22Rv1 (cell line): Measurements from ENCODE around the gene AGT.

Experiments
- CTCF ChIP-seq: fragments of 450-650 bp; IDR thresholded peaks from 2 replicates; pipeline ENCODE4 v1.5.1; 2017; ENCODE audit warnings: mild to moderate bottlenecking
- ZFX ChIP-seq: fragments of 450-650 bp; IDR thresholded peaks from 2 replicates; pipeline ENCODE4 v1.6.1; 2017; ENCODE audit warnings: antibody characterized with exemption, borderline replicate concordance

DNA sequence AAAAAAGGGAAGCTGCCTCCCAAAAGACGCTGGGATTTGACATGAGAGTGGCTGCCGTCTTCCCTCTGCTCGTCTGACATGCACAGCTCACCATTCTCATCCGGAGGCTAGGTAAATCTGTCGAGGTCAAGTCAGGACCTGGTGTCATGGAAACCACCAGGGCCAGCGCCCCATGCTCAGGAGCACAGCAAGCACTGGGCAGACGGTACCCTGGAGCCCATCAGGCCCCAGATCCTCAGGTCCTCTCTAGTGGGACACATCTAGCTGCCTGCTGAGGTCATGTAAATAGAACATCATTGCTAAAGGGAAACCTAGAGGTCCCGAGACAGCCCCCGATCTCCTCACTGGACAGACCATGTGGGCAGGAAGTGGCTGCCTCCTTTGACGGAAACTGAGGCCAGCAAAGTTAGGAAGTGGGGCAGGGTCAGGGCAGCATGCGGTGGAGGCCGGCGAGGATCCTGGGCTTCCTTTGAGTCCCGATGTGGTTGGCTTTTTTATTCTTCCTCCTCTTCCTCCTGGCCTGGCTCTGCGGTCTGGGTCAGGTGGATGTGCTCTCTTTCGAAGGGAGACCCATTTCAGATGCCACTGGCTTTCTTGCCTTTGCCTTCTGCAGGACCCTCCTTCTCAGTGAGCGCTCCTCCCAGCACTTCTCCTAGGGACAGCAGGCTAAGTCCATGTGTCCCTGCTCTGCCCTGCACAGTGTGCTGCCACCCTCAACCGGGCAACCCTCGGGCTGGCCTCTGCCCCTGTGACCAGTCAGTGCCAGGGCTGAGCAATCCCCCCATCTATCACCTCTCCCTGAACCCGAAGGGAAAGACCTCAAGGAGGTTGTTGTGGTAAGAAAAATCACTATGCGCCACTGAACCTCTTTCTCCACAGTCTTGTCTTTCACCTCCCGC, 5.9 kb downstream of the AGT start:
- TF ChIP-seq CTCF = no peak
- TF ChIP-seq ZFX = no peak
